ENCODE data around the gene P2RX5.

Gene P2RX5

GRCh38 chr17:3627769-3628167 lies 68.2 kb downstream of the P2RX5 start:
- Histone ChIP-seq H3K36me3 (ENCODE audit: control insufficient read depth in 1 of 2, insufficient read depth in 2 of 2, low read length in 2 of 2) (peaks cover 35 to 66% of the 10 kb centered on the region in 2 donors), H3K4me3 (ENCODE audit: low read depth in 1 of 2, low read length in 2 of 2) (no peak overlapping the region), H3K27me3 (ENCODE audit: control insufficient read depth in 1 of 2, insufficient read depth in 2 of 2, low read length in 2 of 2) (no peaks in the 10 kb centered on the region), H3K9ac (ENCODE audit: low read depth in 1 of 2, low read length in 2 of 2) (no peak overlapping the region), H3K27ac (ENCODE audit: low read depth, low read length) (no peak overlapping the region), H3K4me1 (ENCODE audit: control insufficient read depth in 1 of 2, insufficient read depth in 2 of 2, low read length in 2 of 2) (no peaks in the 10 kb centered on the region), H3K9me3 (ENCODE audit: control insufficient read depth in 1 of 2, low read length in 2 of 2) (no peaks in the 10 kb centered on the region)

- Histone ChIP-seq H3K27me3 (ENCODE audit: control insufficient read depth in 1 of 2, insufficient read depth in 2 of 2, low read length in 2 of 2) (no peaks in the 10 kb centered on the region), H3K9me3 (ENCODE audit: control insufficient read depth in 1 of 2, low read length in 2 of 2) (no peaks in the 10 kb centered on the region), H3K4me1 (ENCODE audit: control insufficient read depth in 1 of 2, insufficient read depth in 2 of 2, low read length in 2 of 2) (no peaks in the 10 kb centered on the region), H3K27ac (ENCODE audit: low read depth, low read length) (no peak overlapping the region), H3K4me3 (ENCODE audit: low read depth in 1 of 2, low read length in 2 of 2) (no peak overlapping the region), H3K36me3 (ENCODE audit: control insufficient read depth in 1 of 2, insufficient read depth in 2 of 2, low read length in 2 of 2) (peaks cover 32 to 67% of the 10 kb centered on the region in 2 donors), H3K9ac (ENCODE audit: low read depth in 1 of 2, low read length in 2 of 2) (no peak overlapping the region)
Observed at GRCh38 chr17:3626831-3627768, 68.9 kb downstream of the P2RX5 start.
